ENCODE measurements around the gene DNMBP. TPM values are rescaled to one million over a fixed set of nuclear protein-coding genes. Genes with fewer than 3 reads are reported as not detected.

DNMBP gene
- total and polyA plus RNA-seq, 7 donors = 15.0 to 21.6 (median 18.6) TPM

DNA sequence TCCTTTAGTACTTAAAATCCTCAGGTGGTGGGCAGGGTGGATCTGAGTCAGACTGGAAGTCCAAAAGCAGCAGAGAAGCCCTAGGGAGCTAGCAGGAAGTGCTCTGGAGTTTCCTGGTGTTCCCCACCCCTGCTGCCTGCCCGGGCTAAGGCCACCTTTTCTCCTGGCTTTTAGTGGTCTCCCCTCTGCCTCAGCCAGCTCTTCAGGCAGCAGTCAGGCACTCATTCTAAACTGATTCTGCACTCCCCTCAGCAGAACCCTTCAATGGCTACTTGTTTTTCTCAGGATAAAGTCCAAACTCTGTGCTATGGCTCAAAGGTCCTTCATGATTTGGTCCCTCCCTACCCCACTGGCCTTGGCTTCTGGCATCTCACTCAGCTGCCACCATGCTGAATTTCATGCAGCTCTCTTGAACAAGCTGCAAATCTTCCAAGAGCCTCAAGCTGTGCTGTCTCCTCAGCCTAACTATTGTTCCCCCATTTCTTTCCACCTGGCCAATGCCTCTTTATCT, 28.9 kb upstream of the DNMBP start:
- Histone ChIP-seq H3K27ac (no peak overlapping the region), H3K4me3 (no peak overlapping the region), H3K4me1 (no peaks in the 10 kb centered on the region), H3K9me3 (no peaks in the 10 kb centered on the region), H3K36me3 (no peaks in the 10 kb centered on the region), H3K27me3 (no peaks in the 10 kb centered on the region)
- WGBS, 2 donors = 6 to 37% methylated on average over 1 of the region's 1 CpG
- intact Hi-C loops (cut with DNase I) = no loop called here
- no peak for DNase-seq
- TF ChIP-seq, protein P1, sequence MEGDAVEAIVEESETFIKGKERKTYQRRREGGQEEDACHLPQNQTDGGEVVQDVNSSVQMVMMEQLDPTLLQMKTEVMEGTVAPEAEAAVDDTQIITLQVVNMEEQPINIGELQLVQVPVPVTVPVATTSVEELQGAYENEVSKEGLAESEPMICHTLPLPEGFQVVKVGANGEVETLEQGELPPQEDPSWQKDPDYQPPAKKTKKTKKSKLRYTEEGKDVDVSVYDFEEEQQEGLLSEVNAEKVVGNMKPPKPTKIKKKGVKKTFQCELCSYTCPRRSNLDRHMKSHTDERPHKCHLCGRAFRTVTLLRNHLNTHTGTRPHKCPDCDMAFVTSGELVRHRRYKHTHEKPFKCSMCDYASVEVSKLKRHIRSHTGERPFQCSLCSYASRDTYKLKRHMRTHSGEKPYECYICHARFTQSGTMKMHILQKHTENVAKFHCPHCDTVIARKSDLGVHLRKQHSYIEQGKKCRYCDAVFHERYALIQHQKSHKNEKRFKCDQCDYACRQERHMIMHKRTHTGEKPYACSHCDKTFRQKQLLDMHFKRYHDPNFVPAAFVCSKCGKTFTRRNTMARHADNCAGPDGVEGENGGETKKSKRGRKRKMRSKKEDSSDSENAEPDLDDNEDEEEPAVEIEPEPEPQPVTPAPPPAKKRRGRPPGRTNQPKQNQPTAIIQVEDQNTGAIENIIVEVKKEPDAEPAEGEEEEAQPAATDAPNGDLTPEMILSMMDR (IDR thresholded peaks at IDR 0.05) = no peak
- TF ChIP-seq POLR2A (IDR thresholded peaks at IDR 0.05) = no peak
- no peak for TF ChIP-seq EP300 (IDR thresholded peaks at IDR 0.05)
- TF ChIP-seq POLR2AphosphoS5 (IDR thresholded peaks at IDR 0.05) = no peak

DNA sequence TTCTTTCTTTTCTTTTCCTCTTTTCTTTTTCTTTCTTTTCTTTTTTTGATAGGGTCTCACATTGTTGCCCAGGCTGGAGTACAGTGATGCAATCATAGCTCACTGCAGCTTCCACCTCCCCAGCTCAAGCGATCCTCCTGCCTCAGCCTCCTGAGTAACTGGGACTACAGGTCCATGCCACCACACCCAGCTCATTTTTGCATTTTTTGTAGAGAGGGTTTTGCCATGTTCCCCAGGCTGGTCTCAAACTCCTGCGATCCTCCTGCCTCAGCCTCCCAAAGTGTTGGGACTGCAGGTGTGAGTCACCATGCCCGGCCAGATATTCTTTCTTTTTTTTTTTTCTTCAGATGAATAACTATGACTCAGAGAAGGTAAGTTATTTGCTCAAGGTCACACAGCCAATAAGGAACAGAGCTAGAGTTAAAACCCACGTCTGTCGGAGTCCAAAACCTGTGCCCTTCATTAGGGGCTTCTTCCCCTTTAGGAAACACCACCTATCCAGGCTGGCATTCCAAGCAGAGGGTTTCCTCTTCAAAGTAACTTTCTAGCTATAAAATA, 28.1 kb upstream of the DNMBP start:
- intact Hi-C loops (cut with DNase I) = no loop called here
- WGBS, 2 donors = 52 to 70% methylated on average over 5 of the region's 5 CpGs
- Histone ChIP-seq H3K9me3 (no peaks in the 10 kb centered on the region), H3K27ac (no peak overlapping the region), H3K27me3 (no peaks in the 10 kb centered on the region), H3K4me1 (no peaks in the 10 kb centered on the region), H3K4me3 (no peak overlapping the region), H3K36me3 (no peaks in the 10 kb centered on the region)
- TF ChIP-seq POLR2AphosphoS5 (IDR thresholded peaks at IDR 0.05) (no peak), POLR2A (IDR thresholded peaks at IDR 0.05) (no peak), EP300 (IDR thresholded peaks at IDR 0.05) (no peak)
- TF ChIP-seq, protein P1 (IDR thresholded peaks at IDR 0.05) = no peak
- DNase-seq = no peak

DNA sequence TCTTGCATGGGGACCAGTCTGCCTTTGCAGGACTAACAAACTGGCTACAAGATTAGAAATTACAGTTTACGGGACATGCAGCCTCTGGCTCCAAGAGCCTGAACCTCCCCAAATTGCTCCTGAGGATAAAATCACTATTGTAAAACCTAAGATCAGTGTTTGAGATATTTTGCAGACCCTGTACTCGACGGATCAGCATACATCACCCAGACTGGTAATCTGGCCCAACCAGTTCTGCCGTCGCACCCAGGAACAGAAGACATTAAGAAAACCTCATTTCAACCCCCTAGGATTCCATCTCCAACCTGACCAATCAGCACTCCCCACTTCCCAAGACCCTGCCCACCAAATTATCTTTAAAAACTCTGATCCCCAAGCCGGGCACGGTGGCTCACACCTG, 27.1 kb upstream of the DNMBP start:
- no peak overlapping the region for H3K4me3 ChIP-seq
- no peaks in the 10 kb centered on the region for H3K9me3 ChIP-seq
- no peak for DNase-seq
- no peak overlapping the region for H3K27ac ChIP-seq
- H3K4me1 ChIP-seq = no peaks in the 10 kb centered on the region
- H3K36me3 ChIP-seq = no peaks in the 10 kb centered on the region
- no peaks in the 10 kb centered on the region for H3K27me3 ChIP-seq
- intact Hi-C loops (cut with DNase I) = no loop called here
- 63 to 91% methylated on average over 7 of the region's 7 CpGs for WGBS, 2 donors
- TF ChIP-seq EP300 (IDR thresholded peaks at IDR 0.05) = no peak
- TF ChIP-seq, protein P1 (IDR thresholded peaks at IDR 0.05) = no peak
- no peak for TF ChIP-seq POLR2A (IDR thresholded peaks at IDR 0.05)
- no peak for TF ChIP-seq POLR2AphosphoS5 (IDR thresholded peaks at IDR 0.05)

DNA sequence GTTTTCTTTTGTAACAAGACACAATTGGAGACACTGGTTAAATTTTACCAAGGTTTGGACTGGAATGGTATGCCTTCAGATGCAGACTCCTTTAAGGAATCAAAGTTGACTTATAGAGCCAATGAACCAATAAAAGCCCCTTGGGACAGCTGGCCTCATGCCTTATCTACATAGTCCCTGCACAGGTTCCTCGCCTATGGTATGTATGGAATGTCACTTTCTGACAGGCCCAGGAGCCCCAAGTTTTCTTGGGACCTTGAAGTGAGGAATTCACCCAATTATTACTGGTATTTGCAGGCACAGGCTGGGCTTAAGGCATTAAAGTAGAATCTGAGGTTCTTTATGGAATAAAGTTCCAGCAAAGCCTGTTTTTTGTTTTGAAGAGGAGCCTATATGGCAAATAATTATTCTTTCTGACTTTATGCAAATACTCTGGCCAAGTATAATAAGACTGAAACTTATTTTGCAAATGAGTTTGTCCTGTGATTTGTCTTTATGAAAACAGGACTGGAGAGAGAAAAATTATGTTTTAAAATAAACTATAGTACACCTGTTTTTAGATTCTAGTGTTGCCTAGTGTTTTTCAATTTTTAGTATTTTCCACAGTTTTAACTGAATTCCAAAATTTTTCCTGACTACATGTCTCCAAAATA, 24.1 kb upstream of the DNMBP start:
- H3K4me1 ChIP-seq = no peaks in the 10 kb centered on the region
- no peak overlapping the region for H3K4me3 ChIP-seq
- intact Hi-C loops (cut with DNase I) = no loop called here
- DNase-seq = no peak
- no peaks in the 10 kb centered on the region for H3K36me3 ChIP-seq
- H3K27ac ChIP-seq = no peak overlapping the region
- H3K27me3 ChIP-seq = no peaks in the 10 kb centered on the region
- H3K9me3 ChIP-seq = no peaks in the 10 kb centered on the region
- TF ChIP-seq, protein P1 (IDR thresholded peaks at IDR 0.05) = no peak
- TF ChIP-seq POLR2A (IDR thresholded peaks at IDR 0.05) (no peak), POLR2AphosphoS5 (IDR thresholded peaks at IDR 0.05) (no peak), EP300 (IDR thresholded peaks at IDR 0.05) (no peak)
- WGBS, 2 donors = 56 to 68% methylated on average over 1 of the region's 1 CpG

Data from sigmoid colon (tissue), 7 donors.